AG09319 (cell line): ENCODE measurements around the gene ALDH3B2.
A peak's percentile ranks its signal among the peaks of the same experiment; 100 is the strongest.

Experiments used
- DNase-seq: peaks from one replicate; pipeline ENCODE4 v3.0.0-alpha.2; 2010; ENCODE audit warnings: low read depth; ENCODE audit errors: extremely low read depth
- CTCF ChIP-seq: IDR thresholded peaks from 2 replicates; pipeline ENCODE4 v1.5.1; 2011; ENCODE audit warnings: low read depth, mild to moderate bottlenecking, inconsistent platforms, low read length, moderate library complexity

ALDH3B2 gene

GRCh38 chr11:67631411-67631810 lies 43.0 kb downstream of the ALDH3B2 start:
- no peak for DNase-seq

DNA sequence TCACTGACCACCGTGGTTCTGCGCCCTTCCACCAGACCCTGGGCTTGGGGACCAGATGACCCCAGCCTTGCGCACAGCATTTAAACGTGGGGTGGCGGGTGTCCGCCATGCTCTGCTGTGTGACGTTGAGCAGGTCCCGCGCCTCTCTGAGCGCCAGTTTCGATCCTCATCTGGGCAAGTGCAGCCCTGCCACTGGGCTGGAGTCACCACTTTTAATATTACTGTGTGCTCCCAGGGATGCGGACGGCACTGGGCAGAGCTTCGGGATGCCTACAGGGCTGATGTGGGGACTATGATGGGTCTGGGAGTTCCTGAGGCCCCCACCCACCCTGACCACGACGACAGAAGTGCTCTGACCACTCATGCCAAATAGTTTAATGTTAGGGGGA lies 43.5 kb downstream of the ALDH3B2 start:
- DNase-seq = no peak
- no peak for TF ChIP-seq CTCF

More at GRCh38 chr11:67631411-67631810, 43.0 kb downstream of the ALDH3B2 start:
- no peak for TF ChIP-seq CTCF

DNA sequence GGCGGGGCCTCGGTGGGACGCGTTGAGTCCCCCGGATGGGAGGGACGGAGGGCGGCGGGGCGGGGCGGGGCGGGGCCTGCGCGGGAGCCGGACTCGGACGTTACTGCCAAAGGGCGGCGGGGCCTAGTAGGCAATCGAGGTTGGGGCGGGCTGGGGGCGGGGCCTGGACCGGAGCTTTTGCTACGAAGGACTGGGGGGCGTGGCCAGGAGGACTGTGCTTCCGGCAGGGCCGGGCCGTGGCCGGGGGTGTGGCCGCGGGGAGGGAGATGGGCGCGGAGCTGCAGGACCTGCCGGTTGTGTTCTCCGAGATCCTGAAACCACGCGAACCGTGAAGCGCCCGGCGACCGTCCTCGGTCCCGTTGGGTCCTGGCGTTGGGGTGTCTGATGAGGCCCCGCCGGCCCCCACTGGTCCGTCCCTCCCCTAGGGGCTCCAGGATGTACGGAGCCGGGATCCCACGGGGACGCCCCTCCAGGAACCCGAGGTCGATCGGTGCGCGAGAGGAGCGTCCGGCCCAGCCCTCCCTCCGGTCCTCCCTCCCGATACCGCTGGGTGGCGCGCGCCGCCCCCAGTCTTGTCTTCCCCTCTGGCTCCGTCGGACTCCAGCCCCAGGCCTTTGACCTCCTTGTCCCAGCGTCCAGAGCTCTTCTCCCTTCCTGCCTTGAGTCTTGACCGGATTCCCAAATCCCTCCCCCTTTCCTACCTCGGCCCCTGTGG lies 44.0 kb downstream of the ALDH3B2 start:
- DNase-seq = peak; percentile 94
- peak; percentile 66 for TF ChIP-seq CTCF

DNA sequence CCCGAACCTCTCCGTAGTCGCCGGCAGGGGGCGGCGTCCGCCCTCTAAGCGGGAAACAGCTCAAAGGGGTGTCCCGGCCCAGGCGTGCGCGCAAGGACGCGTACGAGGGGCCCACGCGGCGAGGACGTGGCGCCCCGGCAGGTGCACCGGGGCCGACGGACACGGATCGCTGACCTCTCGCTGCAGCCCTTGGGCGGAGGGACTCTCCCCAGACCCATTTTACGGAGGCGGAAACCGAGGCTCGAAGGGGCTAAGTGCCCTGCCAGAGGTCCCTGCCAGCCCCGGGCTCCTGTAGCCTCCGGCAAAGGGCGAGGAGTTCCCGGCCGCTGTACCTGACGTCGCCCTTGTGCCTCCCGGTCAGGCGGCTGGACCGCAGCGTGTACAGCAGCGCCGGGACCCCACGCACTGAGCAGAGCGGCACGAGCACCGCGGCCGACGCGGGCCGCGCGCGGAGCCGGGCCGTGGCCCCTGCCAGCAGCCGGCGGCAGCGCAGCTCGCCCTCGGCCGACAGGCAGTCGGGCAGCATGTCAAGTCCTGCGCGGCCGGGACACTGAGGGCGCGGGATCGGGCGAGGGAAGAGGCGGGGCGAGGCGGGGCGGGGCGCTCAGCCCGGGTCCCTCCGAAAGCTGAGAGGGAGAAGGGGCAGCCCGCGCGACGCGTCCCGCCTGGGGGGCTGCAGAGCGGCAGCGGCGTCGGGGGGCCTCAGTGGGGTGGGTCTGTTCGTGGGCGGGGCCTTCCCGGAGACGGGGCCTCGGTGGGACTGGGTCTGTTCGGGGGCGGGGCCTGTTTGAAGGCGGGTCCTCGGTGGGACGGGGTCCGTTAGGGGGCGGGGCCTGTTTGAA lies 44.8 kb downstream of the ALDH3B2 start, which contains the start of gene NUDT8:
Gene NUDT8, minus strand, starts transcription at position 552 of the 842 bp plus-strand sequence. Its CDS starts 26 bp downstream, at position 526.
- peak; percentile 32 for DNase-seq

GRCh38 chr11:67628710-67629385 lies 45.6 kb downstream of the ALDH3B2 start:
- DNase-seq = no peak

More for the DNA sequence above, 44.8 kb downstream of the ALDH3B2 start, which contains the start of gene NUDT8:
- peak; percentile 79 for TF ChIP-seq CTCF

More at GRCh38 chr11:67628710-67629385, 45.6 kb downstream of the ALDH3B2 start:
- TF ChIP-seq CTCF = no peak
